HAP-1 (cell line): Measurements from ENCODE around the gene GPR27.

Experiments
- DNase-seq, 2 experiments: peaks; one replicate each; pipeline ENCODE4 v3.0.0-alpha.2; 2016 to 2020; ENCODE audit warnings: low spot score in 2 of 2
- H3K27me3 ChIP-seq: fragments of 250-450 bp; sonication (Bioruptor Pico); 2 replicates; pipeline ENCODE4 v1.5.1; 2020; ENCODE audit warnings: low read depth, mild to moderate bottlenecking, moderate library complexity
- H3K36me3 ChIP-seq: fragments of 250-450 bp; sonication (Bioruptor Pico); replicated peaks from 2 replicates; pipeline ENCODE4 v1.5.1; 2020; ENCODE audit warnings: mild to moderate bottlenecking
- H3K4me1 ChIP-seq: fragments of 250-450 bp; sonication (Bioruptor Pico); 2 replicates; pipeline ENCODE4 v1.5.1; 2020; ENCODE audit warnings: mild to moderate bottlenecking
- H3K4me3 ChIP-seq: fragments of 250-450 bp; sonication (Bioruptor Pico); 2 replicates; pipeline ENCODE4 v1.5.1; 2020; ENCODE audit warnings: mild to moderate bottlenecking, moderate library complexity
- H3K9me3 ChIP-seq: fragments of 250-450 bp; sonication (Bioruptor Pico); 2 replicates; pipeline ENCODE4 v1.5.1; 2020; ENCODE audit warnings: mild to moderate bottlenecking, moderate library complexity
- in situ Hi-C: fragments of 300-500 bp; cut with MboI; formaldehyde crosslinking; loops from 3 replicates; pipeline ENCODE4 v1.14.3; 2020; ENCODE audit warnings: low sequenced_read_pairs, inconsistent platforms, mixed read lengths

GPR27 gene

DNA sequence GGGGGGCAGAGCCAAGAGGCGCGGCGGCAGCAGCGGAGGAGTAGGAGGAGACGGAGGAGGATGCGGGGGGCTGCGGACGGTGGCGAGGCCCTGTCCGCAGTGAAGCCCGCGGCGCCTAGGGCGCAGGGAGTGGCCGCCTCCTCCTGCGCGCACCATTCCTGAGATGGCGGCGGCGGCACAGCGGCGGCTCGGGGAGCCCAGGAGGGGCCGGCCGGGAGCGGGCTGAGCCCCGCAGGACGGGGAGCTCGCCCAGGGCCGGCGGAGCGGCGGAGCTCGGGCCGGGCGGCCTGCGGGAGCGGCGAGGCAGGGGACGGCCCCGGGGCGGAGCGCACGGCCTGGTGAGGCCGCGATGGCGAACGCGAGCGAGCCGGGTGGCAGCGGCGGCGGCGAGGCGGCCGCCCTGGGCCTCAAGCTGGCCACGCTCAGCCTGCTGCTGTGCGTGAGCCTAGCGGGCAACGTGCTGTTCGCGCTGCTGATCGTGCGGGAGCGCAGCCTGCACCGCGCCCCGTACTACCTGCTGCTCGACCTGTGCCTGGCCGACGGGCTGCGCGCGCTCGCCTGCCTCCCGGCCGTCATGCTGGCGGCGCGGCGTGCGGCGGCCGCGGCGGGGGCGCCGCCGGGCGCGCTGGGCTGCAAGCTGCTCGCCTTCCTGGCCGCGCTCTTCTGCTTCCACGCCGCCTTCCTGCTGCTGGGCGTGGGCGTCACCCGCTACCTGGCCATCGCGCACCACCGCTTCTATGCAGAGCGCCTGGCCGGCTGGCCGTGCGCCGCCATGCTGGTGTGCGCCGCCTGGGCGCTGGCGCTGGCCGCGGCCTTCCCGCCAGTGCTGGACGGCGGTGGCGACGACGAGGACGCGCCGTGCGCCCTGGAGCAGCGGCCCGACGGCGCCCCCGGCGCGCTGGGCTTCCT is at the start of gene GPR27:
TSS of gene GPR27 (plus strand) at position 155 of the 909 bp plus-strand sequence. CDS start at position 350, 195 bp downstream.
- Histone ChIP-seq H3K4me3 (peak within 1 kb of the TSS; percentile 24), H3K4me1 (0 out of 2 replicates have a peak, but pooled peaks cover 2% of the 10 kb centered on the region), H3K27me3 (no peaks in the 10 kb centered on the region), H3K9me3 (no peaks in the 10 kb centered on the region), H3K36me3 (no peaks in the 10 kb centered on the region)
- peak in 1 of 2 experiments; percentile 60 for DNase-seq
- in situ Hi-C loops: no loop called here

- DNase-seq: no peak
- no peaks in the 10 kb centered on the region for H3K9me3 ChIP-seq
- H3K4me1 ChIP-seq: peaks cover 12% of the 10 kb centered on the region
- in situ Hi-C loops: loop anchor here (25.0 kb wide), 2 partner anchors 1132 to 1382 kb away; partner anchors contain the start of gene SHQ1
- H3K27me3 ChIP-seq: no peaks in the 10 kb centered on the region
- H3K4me3 ChIP-seq: no peak overlapping the region
- no peaks in the 10 kb centered on the region for H3K36me3 ChIP-seq
Measured at GRCh38 chr3:71704915-71705314, 48.7 kb upstream of the GPR27 start.

DNA sequence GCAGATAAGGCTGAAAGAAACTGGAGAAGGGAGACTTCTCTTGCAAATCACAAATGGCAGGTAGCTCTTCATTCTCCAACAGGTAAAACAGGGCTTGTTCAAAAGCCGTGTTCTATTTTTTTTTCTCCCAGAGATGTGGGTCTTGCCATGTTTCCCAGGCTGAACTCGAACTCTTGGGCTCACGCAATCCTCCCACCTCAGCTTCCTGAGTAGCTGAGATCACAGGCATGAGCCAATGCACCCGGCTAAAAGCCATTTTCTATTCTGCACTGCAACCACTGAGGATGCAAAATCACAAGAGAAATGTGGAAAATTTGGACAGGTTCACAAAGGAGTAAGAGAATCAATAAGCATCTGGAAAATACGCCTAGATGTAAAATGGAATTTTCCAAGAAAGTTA is 48.0 kb upstream of the GPR27 start:
- H3K9me3 ChIP-seq: no peaks in the 10 kb centered on the region
- in situ Hi-C loops: loop anchor here (25.0 kb wide), 2 partner anchors 1132 to 1382 kb away; partner anchors contain the start of gene SHQ1
- DNase-seq: no peak
- H3K27me3 ChIP-seq: no peaks in the 10 kb centered on the region
- no peak overlapping the region for H3K4me3 ChIP-seq
- peaks cover 12% of the 10 kb centered on the region for H3K4me1 ChIP-seq
- H3K36me3 ChIP-seq: no peaks in the 10 kb centered on the region

GRCh38 chr3:71707595-71707994 is 46.1 kb upstream of the GPR27 start:
- no peak for DNase-seq
- H3K4me1 ChIP-seq: peaks cover 12% of the 10 kb centered on the region
- H3K36me3 ChIP-seq: no peaks in the 10 kb centered on the region
- H3K27me3 ChIP-seq: no peaks in the 10 kb centered on the region
- H3K4me3 ChIP-seq: no peak overlapping the region
- H3K9me3 ChIP-seq: no peaks in the 10 kb centered on the region
- in situ Hi-C loops: loop anchor here (25.0 kb wide), 2 partner anchors 1130 to 1380 kb away; partner anchors contain the start of gene SHQ1

DNA sequence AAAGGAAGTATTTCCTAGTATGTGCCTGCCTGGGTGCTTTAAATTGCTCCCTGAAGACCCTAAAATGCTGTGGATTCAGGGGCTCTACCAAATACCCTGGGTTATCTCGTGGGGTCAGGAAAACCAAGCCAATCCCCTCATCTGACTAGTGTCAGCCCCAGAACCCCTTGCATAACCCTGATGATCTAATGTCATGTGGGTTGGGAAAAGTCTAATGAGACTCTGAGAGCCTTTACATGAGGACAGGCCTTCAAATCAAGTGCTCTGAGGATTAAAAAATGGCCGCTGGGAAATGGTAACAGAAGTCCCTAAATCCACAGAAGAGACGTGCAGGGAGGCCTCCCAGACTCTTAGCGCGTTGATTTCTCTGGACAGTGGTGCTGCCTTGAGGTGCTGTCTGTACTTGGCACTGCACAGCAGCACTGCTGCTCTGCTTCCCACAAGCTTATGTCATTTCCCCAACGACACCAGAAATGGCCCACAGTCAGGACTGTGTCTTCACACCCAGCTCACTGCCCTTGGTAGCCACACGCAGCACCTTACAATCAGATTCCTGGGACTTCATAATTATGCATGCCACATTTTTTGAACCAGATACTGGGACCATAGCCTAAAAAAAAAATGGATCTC is 45.1 kb upstream of the GPR27 start:
- peaks cover 7% of the 10 kb centered on the region for H3K4me1 ChIP-seq
- no peak overlapping the region for H3K4me3 ChIP-seq
- DNase-seq: no peak
- no peaks in the 10 kb centered on the region for H3K36me3 ChIP-seq
- no peaks in the 10 kb centered on the region for H3K9me3 ChIP-seq
- no peaks in the 10 kb centered on the region for H3K27me3 ChIP-seq
- in situ Hi-C loops: loop anchor here (25.0 kb wide), 2 partner anchors 1129 to 1379 kb away; partner anchors contain the start of gene SHQ1

GRCh38 chr3:71709908-71710511 is 43.6 kb upstream of the GPR27 start:
- in situ Hi-C loops: loop anchor here (25.0 kb wide), 2 partner anchors 1127 to 1377 kb away; partner anchors contain the start of gene SHQ1
- no peak for DNase-seq
- no peak overlapping the region for H3K4me3 ChIP-seq

DNA sequence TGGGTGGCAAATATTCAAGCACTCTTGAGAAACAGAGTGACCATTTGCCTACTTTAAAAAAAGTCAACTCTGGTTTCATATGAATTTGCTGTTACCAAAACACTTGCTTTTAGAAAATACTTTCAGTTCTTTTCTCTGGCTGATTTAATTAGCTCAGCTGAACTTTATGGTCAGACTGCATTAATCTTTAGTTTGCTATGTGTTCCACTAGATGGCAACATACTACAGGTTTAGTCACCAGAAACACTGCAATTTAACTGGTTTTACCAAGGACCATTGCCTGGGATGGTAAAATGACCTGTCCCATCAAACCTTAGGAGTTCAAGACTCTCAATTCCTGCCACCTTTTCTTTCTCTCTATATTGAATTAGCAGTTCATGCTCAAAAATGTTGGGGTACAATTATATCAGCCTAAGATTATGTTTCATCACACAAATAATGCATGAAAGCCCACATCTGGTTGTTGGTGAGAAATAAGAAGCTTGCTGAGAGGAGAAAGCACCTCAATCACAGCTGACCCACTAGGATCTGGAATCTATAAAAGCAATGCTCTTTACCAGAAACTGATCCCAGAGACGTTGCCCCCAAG is 42.7 kb upstream of the GPR27 start:
- Histone ChIP-seq H3K4me1 (no peaks in the 10 kb centered on the region), H3K9me3 (no peaks in the 10 kb centered on the region), H3K4me3 (no peak overlapping the region), H3K27me3 (no peaks in the 10 kb centered on the region), H3K36me3 (no peaks in the 10 kb centered on the region)
- peak in 1 of 2 experiments; percentile 73 for DNase-seq
- in situ Hi-C loops: loop anchor here (25.0 kb wide), 2 partner anchors 1126 to 1376 kb away; partner anchors contain the start of gene SHQ1

More at GRCh38 chr3:71709908-71710511, 43.6 kb upstream of the GPR27 start:
- Histone ChIP-seq H3K4me1 (no peaks in the 10 kb centered on the region), H3K27me3 (no peaks in the 10 kb centered on the region), H3K36me3 (no peaks in the 10 kb centered on the region), H3K9me3 (no peaks in the 10 kb centered on the region)

DNA sequence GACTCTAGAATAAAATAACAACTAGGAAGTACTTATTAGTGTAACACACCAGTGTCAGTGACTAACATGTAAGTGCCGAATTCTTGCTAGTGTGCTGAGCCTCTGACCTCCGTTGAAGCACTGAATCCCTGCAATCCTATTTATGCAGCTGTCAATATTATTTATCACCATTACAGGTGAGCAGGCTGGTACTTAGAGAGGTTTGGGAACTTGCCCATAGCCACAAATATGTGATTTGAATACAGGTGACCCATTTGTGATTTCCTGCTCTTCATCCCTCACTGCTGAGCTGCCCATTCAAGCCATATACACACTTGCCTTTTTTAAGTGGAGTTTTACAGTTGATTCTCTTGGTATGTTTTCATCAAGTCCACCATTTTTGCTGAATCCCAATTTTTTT is 40.6 kb upstream of the GPR27 start:
- H3K9me3 ChIP-seq: no peaks in the 10 kb centered on the region
- H3K27me3 ChIP-seq: no peaks in the 10 kb centered on the region
- H3K4me3 ChIP-seq: no peak overlapping the region
- no peaks in the 10 kb centered on the region for H3K4me1 ChIP-seq
- H3K36me3 ChIP-seq: no peaks in the 10 kb centered on the region
- no peak for DNase-seq
- in situ Hi-C loops: loop anchor here (25.0 kb wide), 2 partner anchors 1124 to 1374 kb away; partner anchors contain the start of gene SHQ1

DNA sequence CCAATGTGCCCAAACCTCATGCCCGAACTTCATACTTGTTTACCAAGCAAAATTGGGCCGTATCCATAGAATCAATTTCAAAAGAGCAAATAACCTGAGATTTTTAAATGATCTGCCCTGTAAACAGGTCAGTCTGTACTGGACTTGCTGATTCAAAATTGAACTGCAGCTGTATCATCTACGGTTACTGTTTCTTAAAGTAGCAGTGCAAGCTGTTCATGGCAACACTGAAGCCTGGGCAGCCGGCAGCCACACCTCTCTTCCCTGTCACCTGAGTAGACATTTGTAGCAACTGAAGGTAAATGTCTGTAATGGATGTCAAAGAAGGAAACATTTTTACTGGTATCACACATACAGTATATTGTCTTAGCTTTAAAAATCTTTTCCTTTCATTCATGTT is 39.1 kb upstream of the GPR27 start:
- H3K4me1 ChIP-seq: no peaks in the 10 kb centered on the region
- no peak for DNase-seq
- H3K27me3 ChIP-seq: no peaks in the 10 kb centered on the region
- in situ Hi-C loops: loop anchor here (25.0 kb wide), 2 partner anchors 1123 to 1373 kb away; partner anchors contain the start of gene SHQ1
- no peak overlapping the region for H3K4me3 ChIP-seq
- no peaks in the 10 kb centered on the region for H3K9me3 ChIP-seq
- no peaks in the 10 kb centered on the region for H3K36me3 ChIP-seq

DNA sequence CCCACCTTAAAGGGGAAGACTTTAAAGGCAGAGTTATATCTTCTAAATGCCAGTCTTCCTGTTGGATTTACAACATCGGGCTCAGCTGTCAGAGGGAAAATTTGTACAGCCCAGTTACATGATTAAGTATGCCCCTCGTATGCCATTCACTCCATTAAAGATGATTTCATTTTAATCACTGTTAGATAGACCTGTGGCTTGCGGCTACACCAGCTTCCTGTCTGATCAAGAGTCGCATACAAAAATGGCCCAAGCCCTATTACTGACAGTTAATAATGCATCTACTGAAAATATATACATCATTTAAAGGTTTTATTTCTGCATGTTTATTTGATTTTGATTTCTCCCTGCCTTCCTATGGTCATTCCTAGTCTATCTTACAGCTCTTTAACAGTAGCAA is 35.6 kb upstream of the GPR27 start:
- H3K4me1 ChIP-seq: no peaks in the 10 kb centered on the region
- DNase-seq: no peak
- in situ Hi-C loops: loop anchor here (25.0 kb wide), 2 partner anchors 1119 to 1369 kb away; partner anchors contain the start of gene SHQ1

DNA sequence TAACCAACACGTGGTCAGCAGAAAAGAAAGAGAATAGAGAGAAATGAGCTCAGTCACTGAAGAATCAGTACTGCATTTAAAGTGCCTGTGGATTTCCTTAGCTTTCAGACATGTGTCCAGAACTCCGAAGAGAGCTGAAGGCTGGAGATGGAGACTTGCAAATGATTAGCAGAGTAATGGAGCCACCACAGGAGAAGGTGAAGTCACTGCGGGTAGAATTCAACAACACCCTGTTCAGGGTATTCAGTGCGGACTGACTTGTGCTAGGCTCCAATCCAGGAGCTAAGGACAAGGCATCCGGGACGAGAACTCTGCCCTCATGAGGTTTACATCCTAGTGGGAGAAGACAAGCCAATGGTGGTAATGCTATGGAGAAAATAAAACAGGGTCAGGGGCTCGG is 32.7 kb upstream of the GPR27 start:
- no peaks in the 10 kb centered on the region for H3K9me3 ChIP-seq
- peaks cover 11% of the 10 kb centered on the region for H3K4me1 ChIP-seq
- no peak for DNase-seq
- no peaks in the 10 kb centered on the region for H3K36me3 ChIP-seq
- H3K27me3 ChIP-seq: no peaks in the 10 kb centered on the region
- in situ Hi-C loops: loop anchor here (25.0 kb wide), 2 partner anchors 1116 to 1366 kb away; partner anchors contain the start of gene SHQ1
- no peak overlapping the region for H3K4me3 ChIP-seq

More for the DNA sequence above, 35.6 kb upstream of the GPR27 start:
- Histone ChIP-seq H3K4me3 (no peak overlapping the region), H3K36me3 (no peaks in the 10 kb centered on the region), H3K27me3 (no peaks in the 10 kb centered on the region), H3K9me3 (no peaks in the 10 kb centered on the region)

DNA sequence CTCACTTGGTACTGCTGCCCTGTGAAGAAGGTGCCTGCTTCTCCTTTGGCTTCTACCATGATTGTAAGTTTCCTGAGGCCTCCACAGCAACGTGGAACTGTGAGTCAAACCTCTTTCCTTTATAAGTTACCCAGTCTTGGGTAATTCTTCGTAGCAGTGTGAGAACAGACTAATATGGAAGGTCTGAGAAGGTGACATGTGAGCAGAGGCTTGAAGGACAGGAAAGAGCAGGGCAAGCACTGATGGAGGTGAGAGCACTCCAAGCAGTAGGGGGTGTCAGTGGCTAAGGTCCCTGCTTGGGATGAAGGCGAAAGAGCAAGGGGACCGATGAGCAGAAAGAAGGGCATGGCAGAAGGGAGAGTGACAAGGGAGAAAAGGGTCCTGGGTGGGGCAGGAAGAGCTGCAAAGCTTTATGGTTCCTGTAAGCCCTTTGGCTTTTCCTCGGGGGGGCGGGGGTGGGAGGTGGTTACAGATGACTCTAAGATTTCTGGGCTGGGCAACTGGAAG is 32.0 kb upstream of the GPR27 start:
- H3K9me3 ChIP-seq: no peaks in the 10 kb centered on the region
- peaks cover 11% of the 10 kb centered on the region for H3K4me1 ChIP-seq
- H3K4me3 ChIP-seq: no peak overlapping the region
- no peaks in the 10 kb centered on the region for H3K36me3 ChIP-seq
- no peak for DNase-seq
- in situ Hi-C loops: loop anchor here (25.0 kb wide), 2 partner anchors 1116 to 1366 kb away; partner anchors contain the start of gene SHQ1
- H3K27me3 ChIP-seq: no peaks in the 10 kb centered on the region

GRCh38 chr3:71722693-71723092 is 31.0 kb upstream of the GPR27 start:
- no peaks in the 10 kb centered on the region for H3K36me3 ChIP-seq
- in situ Hi-C loops: loop anchor here (25.0 kb wide), 2 partner anchors 1115 to 1365 kb away; partner anchors contain the start of gene SHQ1
- H3K4me3 ChIP-seq: no peak overlapping the region
- no peaks in the 10 kb centered on the region for H3K27me3 ChIP-seq
- peaks cover 11% of the 10 kb centered on the region for H3K4me1 ChIP-seq
- DNase-seq: no peak
- no peaks in the 10 kb centered on the region for H3K9me3 ChIP-seq
